Gastroesophageal sphincter (tissue), 4 donors: Measurements from ENCODE around the gene LDLRAD3. TPM values are rescaled to one million over a fixed set of nuclear protein-coding genes. Genes with fewer than 3 reads are reported as not detected.

ENCODE experiments used
- ATAC-seq: fragments of 150-250 bp; one replicate; pipeline ENCODE4 v1.9.1; 2016; ENCODE audit warnings: mild to moderate bottlenecking, moderate library complexity
- H3K27ac ChIP-seq, 4 donors: fragments of 200-600 bp; sonication (generic) in 3 of 4; 1 replicate in 3 of 4; 2 replicates in 1 of 4; pipeline ENCODE4 v1.5.1; 2016 to 2019
- H3K27me3 ChIP-seq: fragments of 200-600 bp; sonication (generic); one replicate; pipeline ENCODE4 v1.5.1; 2019
- H3K36me3 ChIP-seq, 2 donors: fragments of 200-600 bp; sonication (generic); one replicate each; pipeline ENCODE4 v1.5.1; 2019; ENCODE audit warnings: control low read depth in 1 of 2
- H3K4me1 ChIP-seq, 3 donors: fragments of 200-600 bp; sonication (generic); 1 replicate in 2 of 3; 2 replicates in 1 of 3; pipeline ENCODE4 v1.5.1; 2016 to 2019; ENCODE audit warnings: control low read depth in 2 of 3
- H3K4me3 ChIP-seq, 2 donors: fragments of 200-600 bp; sonication (generic); one replicate each; pipeline ENCODE4 v1.5.1; 2019; ENCODE audit warnings: mild to moderate bottlenecking in 1 of 2, moderate library complexity in 1 of 2
- H3K9me3 ChIP-seq, 3 donors: fragments of 200-600 bp; sonication (generic); one replicate each; pipeline ENCODE4 v1.5.1; 2017 to 2019; ENCODE audit warnings: control low read depth in 2 of 3
- EP300 ChIP-seq: sonication (generic); formaldehyde crosslinking; IDR thresholded peaks from one replicate; pipeline ENCODE4 v1.6.1; 2017; ENCODE audit warnings: antibody characterized with exemption, mild to moderate bottlenecking
- POLR2A ChIP-seq, 2 donors: fragments of 450-650 bp; IDR thresholded peaks; one replicate each; pipeline ENCODE4 v1.6.1; 2017; ENCODE audit warnings: antibody characterized with exemption in 2 of 2, mild to moderate bottlenecking in 2 of 2, moderate library complexity in 1 of 2
- POLR2AphosphoS5 ChIP-seq: sonication (generic); formaldehyde crosslinking; IDR thresholded peaks from one replicate; pipeline ENCODE4 v1.6.1; 2017; ENCODE audit warnings: antibody characterized with exemption
- WGBS, 2 donors: methylation state at CpG; one replicate each; pipeline ENCODE4 v1.1.5; 2018; ENCODE audit warnings: low coverage in 1 of 2; 5-methylcytosine and 5-hydroxymethylcytosine counted together
- total RNA-seq, 4 donors: library from RNA; depleted of rRNA; stranded (reverse); fragments of >200 nt; gene quantifications; one replicate each; pipeline ENCODE4 v1.1.0, GENCODE V29; 2016
- TF ChIP-seq, protein P1 (sequence below), 4 experiments: fragments of 200-600 bp in 2 of 4; fragments of 450-650 bp in 2 of 4; sonication (generic) in 1 of 4; IDR thresholded peaks; one replicate each; pipeline ENCODE4 v1.5.1; 2017 to 2019; ENCODE audit warnings: antibody characterized with exemption in 4 of 4, mild to moderate bottlenecking in 2 of 4, moderate library complexity in 2 of 4

LDLRAD3 gene
- total RNA-seq, 4 donors from 2014 or later: 4.0 to 8.9 (median 7.2) TPM

DNA sequence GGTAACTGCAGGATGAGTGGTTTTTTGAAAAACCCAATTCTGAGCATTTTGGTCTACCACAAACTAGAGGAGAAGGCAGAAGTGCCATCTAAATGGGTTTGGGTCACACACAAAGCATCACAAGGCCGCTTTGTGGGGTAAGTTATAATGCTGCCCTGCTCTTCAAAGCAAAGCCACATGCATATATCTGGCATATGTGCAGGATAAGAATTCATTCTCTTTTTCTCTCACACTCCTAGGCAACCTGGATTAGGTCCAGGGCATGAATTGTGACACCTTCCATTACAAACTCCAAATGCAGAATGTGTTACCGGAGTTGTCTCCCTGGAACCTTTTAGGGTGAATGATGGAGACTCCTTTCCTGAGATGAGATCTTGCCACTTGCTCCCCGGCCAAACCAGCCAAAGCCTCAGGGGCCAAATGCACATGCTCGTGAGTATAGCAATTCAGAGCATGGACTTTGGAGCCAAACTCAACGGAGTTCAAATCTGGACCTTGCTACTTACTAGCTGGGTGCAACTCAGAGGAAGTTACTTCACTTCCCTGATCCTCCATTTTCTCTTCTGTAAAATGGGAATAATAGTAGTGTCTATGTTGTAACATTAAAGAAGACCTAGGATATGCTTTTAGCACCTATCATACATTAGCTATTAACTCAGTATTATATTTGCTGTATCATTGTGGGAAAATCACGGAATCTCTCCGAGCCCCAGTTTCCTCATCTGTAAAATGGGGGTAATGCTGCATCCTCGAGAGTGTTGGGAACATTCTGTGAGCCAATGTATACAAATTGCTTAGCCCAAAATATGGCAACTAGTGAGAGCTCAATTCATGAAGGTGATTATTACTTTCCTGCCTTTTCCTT, 248.8 kb downstream of the LDLRAD3 start:
- TF ChIP-seq POLR2A (IDR thresholded peaks at IDR 0.05): no peak
- TF ChIP-seq, protein P1, sequence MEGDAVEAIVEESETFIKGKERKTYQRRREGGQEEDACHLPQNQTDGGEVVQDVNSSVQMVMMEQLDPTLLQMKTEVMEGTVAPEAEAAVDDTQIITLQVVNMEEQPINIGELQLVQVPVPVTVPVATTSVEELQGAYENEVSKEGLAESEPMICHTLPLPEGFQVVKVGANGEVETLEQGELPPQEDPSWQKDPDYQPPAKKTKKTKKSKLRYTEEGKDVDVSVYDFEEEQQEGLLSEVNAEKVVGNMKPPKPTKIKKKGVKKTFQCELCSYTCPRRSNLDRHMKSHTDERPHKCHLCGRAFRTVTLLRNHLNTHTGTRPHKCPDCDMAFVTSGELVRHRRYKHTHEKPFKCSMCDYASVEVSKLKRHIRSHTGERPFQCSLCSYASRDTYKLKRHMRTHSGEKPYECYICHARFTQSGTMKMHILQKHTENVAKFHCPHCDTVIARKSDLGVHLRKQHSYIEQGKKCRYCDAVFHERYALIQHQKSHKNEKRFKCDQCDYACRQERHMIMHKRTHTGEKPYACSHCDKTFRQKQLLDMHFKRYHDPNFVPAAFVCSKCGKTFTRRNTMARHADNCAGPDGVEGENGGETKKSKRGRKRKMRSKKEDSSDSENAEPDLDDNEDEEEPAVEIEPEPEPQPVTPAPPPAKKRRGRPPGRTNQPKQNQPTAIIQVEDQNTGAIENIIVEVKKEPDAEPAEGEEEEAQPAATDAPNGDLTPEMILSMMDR (IDR thresholded peaks at IDR 0.05): no peak
- TF ChIP-seq POLR2AphosphoS5: no peak
- TF ChIP-seq EP300: no peak
- 81 to 93% methylated on average over 6 to 7 of the region's 8 CpGs for WGBS, 2 donors
- Histone ChIP-seq H3K27ac (no peak overlapping the region), H3K4me3 (no peak overlapping the region), H3K4me1 (peaks cover 0 to 4% (median 0%) of the 10 kb centered on the region in 3 donors), H3K27me3 (no peaks in the 10 kb centered on the region), H3K9me3 (no peaks in the 10 kb centered on the region), H3K36me3 (no peaks in the 10 kb centered on the region)
- ATAC-seq: no peak

DNA sequence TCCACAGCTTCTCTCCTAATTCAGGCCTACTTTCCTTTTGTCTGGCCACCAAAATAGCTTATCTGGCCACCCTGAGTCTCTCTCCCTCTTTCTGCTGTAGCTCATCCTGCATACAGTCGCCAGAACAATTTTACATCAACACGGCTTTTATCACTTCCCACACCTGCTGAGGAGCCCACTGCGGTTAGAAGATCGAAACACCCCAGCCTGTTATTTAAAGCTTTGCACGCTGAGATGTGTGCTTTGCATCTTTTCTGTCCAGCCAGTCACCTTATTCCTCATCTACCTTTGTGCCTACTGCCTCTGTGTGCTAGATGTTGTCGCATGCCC, 249.4 kb downstream of the LDLRAD3 start:
- H3K27me3 ChIP-seq: no peaks in the 10 kb centered on the region
- no peaks in the 10 kb centered on the region for H3K9me3 ChIP-seq
- no peak overlapping the region for H3K4me3 ChIP-seq
- peaks cover 0 to 4% (median 0%) of the 10 kb centered on the region in 3 donors for H3K4me1 ChIP-seq
- WGBS, 2 donors: 83 to 92% methylated on average over 4 to 6 of the region's 6 CpGs
- no peak for ATAC-seq
- TF ChIP-seq EP300 (no peak), POLR2A (IDR thresholded peaks at IDR 0.05) (no peak), POLR2AphosphoS5 (no peak)
- TF ChIP-seq, protein P1 (IDR thresholded peaks at IDR 0.05): no peak
- H3K36me3 ChIP-seq: peaks cover 0 to under 1% of the 10 kb centered on the region in 2 donors
- H3K27ac ChIP-seq: no peak overlapping the region

DNA sequence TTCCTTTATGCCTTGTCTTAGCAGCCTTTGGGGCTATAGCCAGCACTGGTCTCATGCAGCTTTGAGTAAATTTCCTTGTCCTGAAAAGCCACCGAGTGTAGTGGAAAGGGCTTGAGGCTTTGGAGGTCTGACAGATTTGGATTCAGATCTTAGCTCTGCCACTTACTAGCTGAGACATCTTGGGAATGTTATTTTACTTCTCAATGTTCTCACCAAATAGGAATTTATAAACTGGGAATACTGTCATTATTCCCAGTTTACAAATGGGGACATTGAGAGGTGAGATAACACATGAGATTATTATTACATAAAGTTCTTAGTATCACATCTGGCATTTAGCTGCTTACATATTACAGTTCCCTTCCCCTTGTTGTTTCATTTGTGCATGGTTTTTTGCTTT, 249.9 kb downstream of the LDLRAD3 start:
- H3K27ac ChIP-seq: no peak overlapping the region

DNA sequence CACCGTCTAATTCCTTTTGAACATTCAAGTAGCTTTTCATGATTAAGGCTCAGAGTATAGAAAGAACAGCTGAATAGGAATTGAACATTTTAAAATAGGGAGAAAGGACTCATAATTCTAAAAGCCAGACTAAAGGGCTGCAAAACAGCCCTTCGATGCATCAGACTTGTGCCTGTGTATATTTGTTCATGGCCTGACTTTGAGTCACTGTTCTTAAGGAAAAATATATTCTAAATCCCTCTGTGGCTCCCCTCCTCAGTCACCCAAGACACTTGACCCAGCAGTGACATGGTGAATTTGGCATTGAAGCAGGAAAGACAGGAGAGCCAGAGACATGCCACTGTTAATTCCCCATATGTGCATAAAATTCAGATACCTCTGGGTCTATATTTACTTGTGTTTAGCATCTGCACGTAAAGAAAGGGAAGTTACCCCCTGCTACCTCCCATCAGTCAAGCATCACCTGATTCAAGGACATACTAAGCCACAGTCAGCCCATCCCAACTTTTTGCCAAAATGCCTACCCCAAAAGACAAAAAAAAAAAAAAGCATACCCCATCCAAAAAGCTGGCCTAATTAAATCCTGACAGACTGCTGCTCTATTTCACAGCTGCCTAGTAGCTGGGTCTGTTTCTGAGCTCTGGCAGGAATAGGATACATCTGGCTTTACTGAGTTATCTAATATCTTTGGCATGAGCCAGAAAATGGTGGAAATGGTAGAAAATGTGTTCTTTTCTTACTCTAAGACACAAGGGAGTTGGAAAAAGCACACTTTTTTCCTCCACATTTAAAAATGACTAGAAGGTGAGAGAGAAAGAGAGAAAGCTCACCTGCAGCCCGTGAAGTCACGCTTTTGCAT, 251.9 kb downstream of the LDLRAD3 start:
- peaks cover 0 to 4% of the 10 kb centered on the region in 2 donors for H3K36me3 ChIP-seq
- H3K27me3 ChIP-seq: no peaks in the 10 kb centered on the region
- no peak overlapping the region for H3K27ac ChIP-seq
- H3K4me1 ChIP-seq: peaks cover 0 to 4% (median 0%) of the 10 kb centered on the region in 3 donors
- H3K9me3 ChIP-seq: no peaks in the 10 kb centered on the region
- no peak for TF ChIP-seq POLR2AphosphoS5
- TF ChIP-seq POLR2A (IDR thresholded peaks at IDR 0.05): no peak
- TF ChIP-seq, protein P1 (IDR thresholded peaks at IDR 0.05): no peak
- no peak for TF ChIP-seq EP300
- 59 to 67% methylated on average over 3 to 5 of the region's 5 CpGs for WGBS, 2 donors
- H3K4me3 ChIP-seq: no peak overlapping the region
- no peak for ATAC-seq

More for the DNA sequence above, 249.9 kb downstream of the LDLRAD3 start:
- no peak overlapping the region for H3K4me3 ChIP-seq
- H3K27me3 ChIP-seq: no peaks in the 10 kb centered on the region
- H3K9me3 ChIP-seq: no peaks in the 10 kb centered on the region
- 38% methylated on average over 1 of the region's 1 CpG; no CpG with 5 or more reads in 1 of the 2 donors for WGBS, 2 donors
- no peak for ATAC-seq
- TF ChIP-seq, protein P1 (IDR thresholded peaks at IDR 0.05): no peak
- TF ChIP-seq POLR2A (IDR thresholded peaks at IDR 0.05) (no peak), POLR2AphosphoS5 (no peak), EP300 (no peak)
- H3K4me1 ChIP-seq: peaks cover 0 to 4% (median 0%) of the 10 kb centered on the region in 3 donors
- H3K36me3 ChIP-seq: peaks cover 0 to 4% of the 10 kb centered on the region in 2 donors
